ENCODE measurements around the gene ALG1L2. TPM values are rescaled to one million over a fixed set of nuclear protein-coding genes. Genes with fewer than 3 reads are reported as not detected.
A peak's percentile ranks its signal among the peaks of the same experiment; 100 is the strongest.
"Not testable (repeated sequence)": the region's sequence is repeated elsewhere in the genome, so short reads cannot be mapped to it uniquely, and the experiment has no call there.

The ALG1L2 gene
- total RNA-seq, 1 donor from 2014 or later, result 1.5 TPM

DNA sequence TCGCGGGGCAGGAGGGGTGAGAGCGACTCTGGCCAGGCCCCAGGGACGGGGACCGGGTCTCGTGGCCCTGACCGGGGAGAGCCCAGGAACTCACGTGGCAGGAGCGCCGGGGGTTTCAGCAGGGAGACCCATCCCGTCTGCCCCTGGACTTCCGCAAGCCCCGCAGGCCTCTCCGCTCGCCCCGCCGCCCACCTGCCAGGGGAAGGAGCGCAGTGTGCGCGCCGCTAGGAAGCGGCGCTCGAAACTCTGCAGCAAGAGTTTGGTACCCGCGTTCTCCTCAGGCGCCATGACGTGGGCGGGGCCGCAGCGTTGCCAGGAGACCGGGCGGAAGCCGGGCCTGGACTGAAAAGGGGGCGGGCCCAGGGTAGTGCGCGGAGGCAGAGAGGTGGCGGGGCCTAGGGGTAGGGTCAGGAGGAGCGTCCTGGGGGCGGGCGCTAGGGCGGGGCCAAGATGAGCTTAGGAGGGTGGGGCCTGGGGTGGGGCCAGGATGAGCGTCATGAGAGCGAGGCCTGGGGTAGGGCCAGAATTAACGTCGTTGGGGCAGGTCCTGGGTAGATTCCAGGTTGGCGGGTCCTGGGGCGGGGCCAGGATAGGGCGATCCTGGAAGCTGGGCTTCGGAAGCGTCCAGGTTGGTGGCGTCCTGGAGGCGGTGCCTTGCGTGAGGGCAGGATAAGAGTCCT lies 29.7 kb downstream of the ALG1L2 start:
- peak overlapping the region; percentile 78 for H3K4me3 ChIP-seq
- H3K9me3 ChIP-seq, result no peaks in the 10 kb centered on the region
- no peaks in the 10 kb centered on the region for H3K27me3 ChIP-seq
- peaks cover 6% of the 10 kb centered on the region for H3K4me1 ChIP-seq
- peak overlapping the region; percentile 65 for H3K27ac ChIP-seq
- TF ChIP-seq, protein P1, sequence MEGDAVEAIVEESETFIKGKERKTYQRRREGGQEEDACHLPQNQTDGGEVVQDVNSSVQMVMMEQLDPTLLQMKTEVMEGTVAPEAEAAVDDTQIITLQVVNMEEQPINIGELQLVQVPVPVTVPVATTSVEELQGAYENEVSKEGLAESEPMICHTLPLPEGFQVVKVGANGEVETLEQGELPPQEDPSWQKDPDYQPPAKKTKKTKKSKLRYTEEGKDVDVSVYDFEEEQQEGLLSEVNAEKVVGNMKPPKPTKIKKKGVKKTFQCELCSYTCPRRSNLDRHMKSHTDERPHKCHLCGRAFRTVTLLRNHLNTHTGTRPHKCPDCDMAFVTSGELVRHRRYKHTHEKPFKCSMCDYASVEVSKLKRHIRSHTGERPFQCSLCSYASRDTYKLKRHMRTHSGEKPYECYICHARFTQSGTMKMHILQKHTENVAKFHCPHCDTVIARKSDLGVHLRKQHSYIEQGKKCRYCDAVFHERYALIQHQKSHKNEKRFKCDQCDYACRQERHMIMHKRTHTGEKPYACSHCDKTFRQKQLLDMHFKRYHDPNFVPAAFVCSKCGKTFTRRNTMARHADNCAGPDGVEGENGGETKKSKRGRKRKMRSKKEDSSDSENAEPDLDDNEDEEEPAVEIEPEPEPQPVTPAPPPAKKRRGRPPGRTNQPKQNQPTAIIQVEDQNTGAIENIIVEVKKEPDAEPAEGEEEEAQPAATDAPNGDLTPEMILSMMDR (IDR thresholded peaks at IDR 0.05), result no peak
- no peaks in the 10 kb centered on the region for H3K36me3 ChIP-seq
- peak; percentile 100 for ATAC-seq
- intact Hi-C loops (cut with DNase I), result no loop called here
- peak; percentile 100 for DNase-seq

DNA sequence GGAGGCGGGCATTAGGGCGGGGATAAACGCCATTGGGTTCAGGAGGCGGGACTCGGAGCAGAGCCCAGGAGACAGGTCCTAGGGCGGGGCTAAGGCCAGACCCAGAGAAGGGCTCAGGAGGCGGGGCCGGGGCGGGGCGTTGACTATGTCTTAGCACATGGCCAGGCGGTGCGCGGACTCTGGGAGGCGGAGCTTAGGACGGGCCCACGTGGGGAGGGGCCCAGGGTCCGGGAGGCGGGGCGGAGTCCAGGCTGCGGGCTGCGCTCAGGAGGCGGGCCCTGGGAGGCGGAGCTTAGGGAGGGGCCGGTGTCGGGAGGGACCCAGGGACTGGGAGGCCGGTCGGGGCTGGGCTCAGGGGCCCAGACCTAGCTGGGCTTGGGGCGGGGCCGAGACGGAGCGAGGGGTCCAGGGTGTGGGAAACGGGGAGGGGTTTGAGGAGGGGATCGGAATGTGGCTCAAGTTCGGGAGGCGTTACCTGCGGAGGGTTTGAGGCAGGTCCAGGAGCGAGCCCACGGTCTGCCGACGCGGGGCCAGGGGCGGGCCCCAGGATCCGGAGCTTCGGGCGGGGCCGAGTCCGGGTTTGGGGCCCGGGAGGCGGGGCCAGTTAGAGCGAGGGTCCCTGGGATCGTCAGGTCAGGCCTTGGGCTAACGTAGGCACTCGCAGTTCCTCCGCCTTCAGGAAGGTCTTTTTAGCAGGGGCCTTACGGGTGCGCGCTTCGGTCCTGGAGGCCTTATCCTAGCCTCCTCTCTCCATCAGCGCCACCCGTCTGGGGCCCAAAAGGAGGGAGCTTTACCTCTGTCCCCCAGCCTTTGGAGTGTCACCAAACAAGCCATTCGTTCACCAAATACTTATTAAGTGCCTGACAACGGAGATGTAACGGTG lies 30.5 kb downstream of the ALG1L2 start:
- intact Hi-C loops (cut with DNase I); H3K9me3 ChIP-seq; H3K27me3 ChIP-seq; H3K36me3 ChIP-seq; H3K4me1 ChIP-seq: not testable (repeated sequence)
- Histone ChIP-seq H3K4me3 (peak overlapping the region; percentile 78), H3K27ac (peak overlapping the region; percentile 87)
- DNase-seq (peak; percentile 100), ATAC-seq (peak; percentile 47)

DNA sequence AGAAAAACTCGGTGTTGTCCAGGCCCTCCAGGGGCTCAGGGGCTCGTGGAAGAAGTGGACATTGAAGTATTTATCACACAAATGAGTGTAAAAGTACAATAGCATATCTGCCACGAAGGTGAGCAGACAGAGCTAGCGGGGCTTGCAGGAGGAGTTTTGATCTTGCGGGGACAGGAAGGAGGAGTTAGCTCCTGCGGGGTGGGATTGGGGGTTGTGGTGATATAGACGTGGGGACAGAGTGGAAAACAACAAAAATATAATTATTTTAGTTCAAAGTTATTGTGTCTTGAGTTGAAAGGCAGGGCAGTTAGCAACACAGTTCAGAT lies 31.1 kb downstream of the ALG1L2 start:
- Histone ChIP-seq H3K27ac (peak overlapping the region; percentile 87), H3K4me3 (peak overlapping the region; percentile 78)
- H3K4me1 ChIP-seq; H3K27me3 ChIP-seq; ATAC-seq; DNase-seq; intact Hi-C loops (cut with DNase I); H3K36me3 ChIP-seq; H3K9me3 ChIP-seq: not testable (repeated sequence)

DNA sequence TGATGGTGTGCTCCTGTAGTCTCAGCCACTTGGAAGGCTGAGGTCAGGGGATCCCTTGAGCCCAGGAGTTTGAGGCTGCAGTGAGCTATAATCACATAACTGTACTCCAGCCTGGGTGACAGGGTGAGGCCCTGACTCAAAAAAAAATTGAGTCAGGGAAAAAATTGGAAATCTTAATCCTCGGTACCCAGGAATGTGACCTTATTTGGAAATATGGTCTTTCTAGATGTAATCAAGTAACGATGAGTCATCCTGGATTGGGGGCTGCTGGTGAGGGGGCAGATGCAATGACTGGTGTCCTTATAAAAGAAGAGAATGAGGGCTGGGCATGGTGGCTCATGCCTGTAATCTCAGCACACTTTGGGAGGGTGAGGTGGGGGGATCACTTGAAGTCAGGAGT lies 33.8 kb downstream of the ALG1L2 start:
- H3K4me1 ChIP-seq; DNase-seq; ATAC-seq; intact Hi-C loops (cut with DNase I); H3K27ac ChIP-seq; H3K9me3 ChIP-seq; H3K36me3 ChIP-seq; H3K4me3 ChIP-seq; H3K27me3 ChIP-seq: not testable (repeated sequence)

DNA sequence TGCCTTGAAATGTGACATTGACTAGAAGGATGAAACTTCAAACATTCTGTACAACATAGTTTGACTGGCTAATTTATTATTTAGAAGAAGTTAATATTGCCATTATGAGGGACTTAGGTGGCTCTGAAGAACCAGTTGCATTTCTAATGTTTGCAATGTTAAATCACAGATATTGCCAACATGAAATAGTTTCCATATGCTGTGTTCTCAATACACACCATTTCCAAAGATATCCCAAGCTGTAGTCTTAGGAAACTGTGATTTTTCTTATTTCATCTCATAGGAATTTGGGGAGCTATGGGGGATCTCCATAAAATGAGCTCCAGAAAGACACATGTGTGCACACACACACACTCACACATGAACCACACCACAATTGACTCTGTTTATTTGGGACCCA lies 36.3 kb downstream of the ALG1L2 start:
- no peak for ATAC-seq
- DNase-seq, result no peak
- Histone ChIP-seq H3K4me3 (no peak overlapping the region), H3K27me3 (no peaks in the 10 kb centered on the region), H3K9me3 (no peaks in the 10 kb centered on the region), H3K27ac (no peak overlapping the region), H3K4me1 (no peaks in the 10 kb centered on the region), H3K36me3 (no peaks in the 10 kb centered on the region)
- intact Hi-C loops (cut with DNase I), result no loop called here
- TF ChIP-seq, protein P1 (IDR thresholded peaks at IDR 0.05), result no peak

DNA sequence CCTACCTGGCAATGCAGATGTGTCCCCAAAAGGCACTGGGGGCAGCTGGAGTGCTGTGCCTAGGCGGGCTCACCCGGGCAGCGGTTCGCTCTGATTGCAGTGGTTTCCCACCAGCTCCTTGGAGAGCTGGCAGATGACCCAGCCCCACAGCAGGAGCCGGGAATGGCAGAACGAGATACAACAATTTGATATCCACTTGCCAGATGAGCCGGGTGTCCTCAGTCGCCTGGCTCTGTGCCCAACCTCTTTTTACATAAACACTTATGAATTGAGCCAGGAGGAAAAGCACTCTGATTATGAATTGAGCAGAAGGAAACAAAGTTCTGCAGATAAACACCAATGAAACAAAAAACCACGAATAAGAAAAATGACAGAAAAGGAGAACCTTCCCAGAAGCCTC lies 38.2 kb downstream of the ALG1L2 start:
- ATAC-seq; H3K4me1 ChIP-seq; H3K4me3 ChIP-seq; H3K36me3 ChIP-seq; H3K27ac ChIP-seq; H3K27me3 ChIP-seq; intact Hi-C loops (cut with DNase I); DNase-seq; H3K9me3 ChIP-seq: not testable (repeated sequence)

DNA sequence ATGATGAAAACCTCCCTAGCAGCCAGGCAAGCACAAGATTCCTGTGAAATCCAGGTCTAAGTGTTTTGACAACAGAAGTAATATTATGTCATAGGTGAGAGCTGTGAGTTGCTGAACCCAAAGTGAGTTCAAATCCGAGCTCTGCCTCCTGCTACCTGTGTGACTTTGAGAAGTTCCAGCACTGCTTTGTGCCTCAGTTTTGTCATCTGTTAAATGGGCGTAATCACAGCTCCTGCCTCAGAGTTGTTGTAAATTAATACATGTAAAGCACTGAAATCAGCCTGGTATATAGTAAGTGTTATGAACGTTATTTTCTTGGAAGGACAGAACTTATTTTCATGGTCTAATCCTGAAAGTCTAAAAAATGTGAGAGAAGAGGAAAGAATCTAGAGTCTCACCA lies 38.7 kb downstream of the ALG1L2 start:
- H3K27ac ChIP-seq; ATAC-seq; H3K36me3 ChIP-seq; H3K4me3 ChIP-seq; H3K9me3 ChIP-seq; H3K4me1 ChIP-seq; intact Hi-C loops (cut with DNase I); DNase-seq; H3K27me3 ChIP-seq: not testable (repeated sequence)

DNA sequence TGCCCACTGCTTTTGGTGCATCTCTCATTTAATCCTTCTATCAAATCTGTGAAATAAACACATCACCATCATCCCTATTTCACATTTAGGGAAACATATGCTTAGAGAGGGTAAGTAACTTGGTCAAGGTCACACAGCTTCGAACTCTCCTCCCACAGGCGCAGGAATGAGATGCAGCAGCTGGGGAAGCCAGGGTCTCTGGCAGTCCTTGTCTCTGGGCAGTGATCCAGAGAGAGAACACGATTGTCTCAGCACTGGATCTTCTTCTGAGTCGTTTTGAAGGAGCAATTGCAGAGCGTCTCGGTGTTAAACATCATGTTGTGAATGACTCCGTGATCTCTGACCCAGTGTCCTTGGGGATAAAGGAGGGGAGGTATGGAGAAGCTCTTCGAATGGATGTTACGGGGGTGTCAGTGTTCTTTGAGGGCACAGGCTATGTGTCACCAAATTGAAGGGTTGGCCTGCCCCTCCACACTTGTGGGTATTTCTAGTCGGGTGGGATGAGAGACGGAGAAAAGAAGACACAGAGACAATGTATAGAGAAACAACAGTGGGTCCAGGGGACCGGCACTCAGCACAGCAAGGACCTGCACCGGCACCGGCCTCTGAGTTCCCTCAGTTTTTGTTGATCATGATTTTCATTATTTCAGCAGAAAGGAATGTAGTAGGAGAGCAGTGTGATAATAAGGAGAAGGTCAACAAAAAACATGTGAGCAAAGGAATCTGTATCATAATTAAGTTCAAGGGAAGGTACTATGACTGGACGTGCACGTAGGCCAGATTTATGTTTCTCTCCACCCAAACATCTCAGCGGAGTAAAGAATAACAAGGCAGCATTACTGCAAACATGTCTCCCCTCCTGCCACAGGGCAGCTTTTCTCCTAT lies 41.5 kb downstream of the ALG1L2 start:
- intact Hi-C loops (cut with DNase I); H3K9me3 ChIP-seq; ATAC-seq; H3K36me3 ChIP-seq; H3K4me3 ChIP-seq; H3K27me3 ChIP-seq; DNase-seq; H3K4me1 ChIP-seq; H3K27ac ChIP-seq: not testable (repeated sequence)

DNA sequence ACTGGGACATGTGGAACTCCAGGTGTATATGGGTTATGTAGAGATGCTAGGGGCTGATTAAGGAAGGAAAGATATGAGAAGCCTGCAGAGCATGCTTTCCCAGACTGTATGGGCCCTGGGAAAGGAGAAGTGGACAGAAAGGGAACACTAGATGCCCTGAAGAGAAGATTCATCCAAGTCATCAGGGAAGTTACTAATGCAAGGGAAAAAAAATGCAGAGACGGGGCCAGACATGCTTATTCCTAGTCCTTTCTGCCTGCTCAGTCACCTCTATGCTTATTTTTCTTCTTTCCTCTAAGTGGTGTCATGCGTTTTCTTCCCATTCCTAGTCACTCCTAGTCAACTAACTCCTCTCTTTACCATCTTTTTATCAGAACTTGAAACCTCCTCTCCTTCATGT lies 43.8 kb downstream of the ALG1L2 start:
- H3K4me3 ChIP-seq; H3K4me1 ChIP-seq; H3K9me3 ChIP-seq; DNase-seq; H3K27me3 ChIP-seq; ATAC-seq; intact Hi-C loops (cut with DNase I); H3K27ac ChIP-seq; H3K36me3 ChIP-seq: not testable (repeated sequence)

DNA sequence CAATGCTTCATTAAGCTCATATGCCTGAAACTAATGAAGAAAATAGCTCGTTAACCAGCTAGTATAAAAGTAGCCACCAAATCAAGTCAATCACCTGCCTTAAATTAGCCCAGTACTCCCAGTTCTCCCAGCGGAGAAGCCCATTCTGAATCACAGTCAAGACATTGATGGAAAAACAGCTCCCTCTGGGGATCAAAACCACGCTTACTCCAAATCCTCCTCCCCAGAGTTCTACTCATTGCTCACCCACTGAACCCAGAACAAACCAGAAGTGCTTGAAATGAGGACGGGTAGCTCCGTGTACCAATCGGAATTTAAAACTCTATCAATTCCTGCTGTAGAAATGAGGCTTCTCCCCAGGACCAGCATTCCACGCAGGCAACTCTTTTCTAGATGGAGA lies 54.7 kb downstream of the ALG1L2 start:
- H3K36me3 ChIP-seq; H3K27me3 ChIP-seq; DNase-seq; H3K9me3 ChIP-seq; intact Hi-C loops (cut with DNase I); ATAC-seq; H3K4me1 ChIP-seq; H3K4me3 ChIP-seq; H3K27ac ChIP-seq: not testable (repeated sequence)

DNA sequence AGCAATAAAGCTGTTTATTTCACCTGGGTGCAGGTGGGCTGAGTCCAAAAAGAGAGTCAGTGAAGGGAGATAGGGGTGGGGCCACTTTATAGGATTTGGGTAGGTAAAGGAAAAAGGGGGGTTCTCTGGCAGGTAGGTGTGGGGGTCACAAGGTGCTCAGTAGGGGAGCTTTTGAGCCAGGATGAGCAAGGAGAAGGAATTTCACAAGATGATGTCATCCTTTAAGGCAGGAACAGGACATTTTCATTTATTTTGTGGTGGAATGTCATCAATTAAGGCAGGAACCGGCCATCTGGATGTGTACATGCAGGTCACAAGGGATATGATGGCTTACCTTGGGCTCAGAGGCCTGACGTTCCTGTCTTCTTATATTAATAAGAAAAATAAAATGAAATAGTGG lies 56.1 kb downstream of the ALG1L2 start:
- DNase-seq; intact Hi-C loops (cut with DNase I): not testable (repeated sequence)

More for the DNA sequence above, 56.1 kb downstream of the ALG1L2 start:
- H3K36me3 ChIP-seq, H3K27me3 ChIP-seq, ATAC-seq, H3K4me3 ChIP-seq, H3K27ac ChIP-seq, H3K4me1 ChIP-seq, H3K9me3 ChIP-seq: not testable (repeated sequence)
